ENCODE results near the gene INPP5E.

The INPP5E gene

DNA sequence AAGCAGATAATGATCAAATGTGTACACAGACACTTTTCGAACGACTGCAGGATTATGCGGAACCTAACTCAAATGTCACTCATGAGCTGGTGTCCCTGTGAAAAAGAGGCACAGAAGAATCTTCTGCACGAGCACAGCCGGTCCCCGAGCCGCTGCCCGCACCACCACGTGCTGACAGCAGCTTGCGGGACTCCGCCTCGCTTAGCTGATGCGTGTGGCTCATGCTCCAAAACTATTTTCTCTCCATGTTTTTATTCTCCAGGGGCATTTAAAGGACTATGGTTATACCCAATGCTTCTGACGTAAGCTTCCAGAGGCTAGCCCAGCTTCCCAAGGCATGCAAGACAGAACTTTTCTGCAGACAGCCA is 33.7 kb upstream of the INPP5E start:
- DNase-seq = no peak

- DNase-seq = no peak
Observed at GRCh38 chr9:136472640-136473353, 33.2 kb upstream of the INPP5E start.

GRCh38 chr9:136471802-136472487 is 32.3 kb upstream of the INPP5E start:
- DNase-seq = no peak

GRCh38 chr9:136470792-136471469 is 31.3 kb upstream of the INPP5E start:
- DNase-seq = no peak

- no peak for DNase-seq
Observed at GRCh38 chr9:136470356-136470755, 30.7 kb upstream of the INPP5E start.

DNA sequence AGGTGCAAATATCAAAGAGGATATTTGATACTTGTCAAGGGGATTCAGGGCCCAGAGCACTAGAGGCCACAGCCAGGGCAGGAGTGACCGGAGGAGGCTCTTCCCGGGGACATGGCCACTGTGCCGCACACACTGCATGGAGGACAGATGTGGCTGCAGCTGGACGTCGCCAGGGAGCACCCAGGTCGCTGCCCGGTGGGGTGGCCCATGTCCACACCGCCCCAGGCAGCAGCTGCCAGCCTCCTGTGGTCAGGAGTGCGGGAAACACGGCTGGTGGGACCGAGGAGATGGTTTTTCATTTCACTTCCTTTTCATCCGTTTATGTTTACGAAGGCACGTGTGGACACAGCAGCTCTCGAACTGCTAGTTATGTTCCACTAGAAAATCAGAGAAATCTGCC is 28.1 kb upstream of the INPP5E start:
- no peak for DNase-seq

- DNase-seq = no peak
Observed at GRCh38 chr9:136466155-136466541, 26.5 kb upstream of the INPP5E start.

DNA sequence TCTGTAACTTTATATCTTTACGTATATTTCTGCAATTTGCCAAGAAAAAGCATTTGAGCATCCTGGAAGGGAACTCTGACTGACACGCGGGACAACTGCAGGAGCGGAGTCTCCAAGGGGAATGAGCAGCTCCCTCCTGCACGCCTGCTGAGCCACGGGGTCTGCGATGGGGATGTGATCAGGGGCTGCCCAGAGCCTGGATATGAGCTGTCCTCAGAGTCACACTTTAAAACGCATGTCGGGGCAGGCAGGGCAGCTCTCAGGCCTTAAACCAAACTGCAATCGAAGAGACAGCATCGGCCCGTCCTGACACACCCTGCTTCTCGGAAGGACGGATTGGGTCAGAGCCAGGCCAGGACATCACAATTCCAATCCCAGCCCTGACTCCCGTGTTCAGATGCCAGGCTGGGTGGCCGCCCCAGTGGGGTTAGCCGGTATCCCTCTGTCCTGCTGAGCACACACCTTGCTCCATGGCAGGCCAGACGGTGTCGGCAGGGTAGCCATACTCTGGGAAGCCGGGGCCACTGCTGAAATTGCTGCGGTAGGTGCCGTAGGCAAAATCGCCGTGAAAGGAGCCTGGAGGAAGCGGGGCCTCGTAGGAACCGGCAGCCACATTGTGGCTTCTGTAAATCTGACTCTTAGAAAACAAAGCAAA is 26.0 kb upstream of the INPP5E start:
- DNase-seq = no peak

- no peak for DNase-seq
Observed at GRCh38 chr9:136464241-136464640, 24.6 kb upstream of the INPP5E start.

DNA sequence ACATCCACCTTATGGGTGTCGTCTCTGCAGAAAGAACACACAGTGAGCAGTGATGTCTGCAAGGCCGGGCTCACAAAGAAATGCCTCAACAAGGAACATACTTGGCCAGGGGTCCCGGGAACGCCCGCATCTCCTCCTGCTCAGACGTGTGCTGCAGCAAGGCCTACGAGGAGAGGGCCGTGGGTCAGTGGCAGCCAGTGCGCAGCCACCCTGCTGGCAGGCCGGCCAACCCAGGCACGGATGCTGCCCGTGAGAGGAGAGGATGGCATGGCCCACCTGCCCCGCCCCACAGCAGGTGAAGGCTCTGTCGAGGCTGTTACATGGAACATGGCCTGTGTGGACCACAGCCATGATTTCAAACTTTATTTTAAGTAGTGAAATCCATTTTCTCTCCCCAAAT is 23.9 kb upstream of the INPP5E start:
- no peak for DNase-seq

DNA sequence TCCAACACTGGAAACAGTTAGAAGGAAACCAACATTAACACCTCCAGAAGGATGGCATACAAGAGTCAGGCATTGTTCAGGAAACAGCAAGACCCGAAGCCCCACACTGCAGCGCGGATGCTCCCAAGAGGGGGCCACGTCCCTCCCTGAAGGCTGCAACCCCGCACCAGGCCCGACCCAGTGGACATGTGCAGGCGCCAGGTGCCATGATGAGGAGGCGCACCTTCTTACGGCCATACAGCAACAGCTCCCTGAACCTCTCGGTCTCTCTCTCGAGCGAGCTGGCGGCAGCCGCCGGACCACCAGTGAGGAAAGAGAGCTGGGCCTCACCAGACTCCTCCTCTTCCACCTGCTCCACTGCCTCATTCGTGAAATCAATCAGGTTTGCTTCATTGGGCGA is 23.0 kb upstream of the INPP5E start:
- no peak for DNase-seq

DNA sequence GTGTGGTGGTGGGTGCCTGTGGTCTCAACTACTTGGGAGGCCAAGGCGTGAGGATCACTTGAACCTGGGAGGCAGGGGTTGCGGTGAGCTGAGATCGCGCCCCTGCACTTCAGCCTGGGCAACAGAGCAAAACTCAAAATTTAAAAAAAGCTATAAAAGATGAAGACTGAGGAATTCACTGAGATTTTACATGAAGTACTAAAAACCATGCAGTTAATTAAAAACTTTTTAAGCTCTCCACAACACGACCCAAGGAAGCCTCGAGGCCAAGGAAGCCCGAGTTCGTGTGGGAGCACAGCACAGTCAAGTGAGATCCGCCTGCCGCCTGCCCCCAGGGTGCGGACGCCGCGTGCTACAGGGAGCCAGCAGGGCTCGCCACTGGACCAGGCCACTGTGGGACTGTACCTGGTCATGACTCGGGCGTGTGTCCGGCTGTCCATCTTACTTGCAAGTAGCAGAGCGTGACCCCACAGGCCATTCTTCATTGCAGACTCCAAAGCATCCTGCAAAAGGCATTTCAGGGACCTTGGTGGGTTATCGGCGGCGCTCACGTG is 21.2 kb upstream of the INPP5E start:
- DNase-seq = no peak

- DNase-seq = no peak
Observed at GRCh38 chr9:136459425-136459824, 19.8 kb upstream of the INPP5E start.

DNA sequence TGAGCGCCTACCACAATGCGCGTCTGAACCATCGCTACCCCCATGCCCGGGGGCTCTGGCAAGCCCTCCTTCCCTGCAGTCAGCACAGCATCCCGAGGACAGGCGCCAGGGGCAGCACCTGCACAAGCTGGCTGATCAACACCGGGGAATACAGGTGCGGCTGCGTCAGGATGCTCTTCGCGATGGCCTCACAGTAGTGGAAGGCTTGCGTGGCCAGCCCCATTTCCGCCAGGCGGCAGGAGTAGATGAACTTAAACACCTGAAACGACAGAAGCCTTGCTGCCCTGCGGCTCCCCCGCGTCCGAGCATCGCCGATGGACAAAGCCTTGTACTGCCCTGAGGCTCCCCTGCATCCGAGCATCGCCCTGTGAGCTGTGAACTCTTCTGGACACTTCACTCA is 17.7 kb upstream of the INPP5E start:
- no peak for DNase-seq

DNA sequence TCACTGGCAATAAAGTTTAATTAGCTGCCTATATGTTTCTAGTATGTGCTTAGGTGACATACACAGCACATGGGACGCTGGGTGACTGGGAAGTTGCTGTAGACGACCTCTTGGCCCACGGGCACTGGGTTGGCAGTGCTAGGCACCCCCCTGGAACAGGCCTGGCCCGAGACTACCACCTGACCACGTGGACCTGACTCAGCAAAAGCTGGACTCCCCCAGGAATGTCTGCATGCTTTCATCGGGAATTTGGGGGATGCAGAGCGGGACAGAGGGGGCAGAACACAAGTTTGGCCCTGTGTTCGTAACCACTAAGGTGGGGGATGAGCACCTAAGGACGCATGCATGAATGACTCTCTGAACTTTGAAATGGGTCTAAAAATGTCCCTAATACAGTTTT is 16.6 kb upstream of the INPP5E start:
- DNase-seq = no peak

- DNase-seq = no peak
Observed at GRCh38 chr9:136455043-136456002, 15.7 kb upstream of the INPP5E start.

- no peak for DNase-seq
Observed at GRCh38 chr9:136454026-136454796, 14.6 kb upstream of the INPP5E start.

DNA sequence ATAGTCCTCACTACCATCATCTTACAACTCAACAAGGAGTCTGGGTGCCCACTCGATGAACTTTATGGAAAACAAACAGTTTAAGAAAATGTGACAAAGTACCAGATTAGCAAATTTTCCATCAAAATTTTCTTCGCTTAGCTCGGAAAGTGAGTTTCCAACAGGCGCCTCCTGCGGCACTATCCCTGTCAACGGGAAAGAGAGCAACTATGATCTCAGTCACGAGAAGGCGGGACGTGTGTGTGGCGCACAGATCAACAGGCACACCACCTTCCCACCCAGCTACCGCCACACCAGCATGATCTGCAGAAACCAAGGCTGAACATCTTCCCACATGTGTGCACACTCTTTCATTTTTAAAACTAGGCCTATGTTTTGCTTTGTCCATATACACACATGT is 13.7 kb upstream of the INPP5E start:
- DNase-seq = no peak

- DNase-seq = no peak
Observed at GRCh38 chr9:136451221-136451877, 11.7 kb upstream of the INPP5E start.

DNA sequence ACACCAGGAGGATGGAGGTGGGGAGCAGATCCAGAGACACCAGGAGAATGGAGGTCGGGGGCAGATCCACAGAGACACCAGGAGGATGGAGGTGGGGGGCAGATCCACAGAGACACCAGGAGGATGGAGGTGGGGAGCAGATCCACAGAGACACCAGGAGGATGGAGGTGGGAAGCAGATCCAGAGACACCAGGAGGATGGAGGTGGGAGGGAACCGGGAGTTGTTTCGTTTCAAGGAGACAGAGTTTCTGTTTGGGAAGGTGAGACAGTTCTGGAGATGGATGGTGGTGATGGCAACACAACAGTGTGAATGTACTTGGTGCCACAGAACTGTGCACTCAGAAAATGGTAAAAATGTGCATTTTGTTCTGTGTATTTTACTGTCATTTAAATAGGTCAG is 9.0 kb upstream of the INPP5E start:
- DNase-seq = no peak

All from effector CD4-positive, alpha-beta T cell (primary cell).